Measurements from ENCODE around the gene IL21R. TPM values are rescaled to one million over a fixed set of nuclear protein-coding genes. Genes with fewer than 3 reads are reported as not detected.
"Not testable (repeated sequence)": the region's sequence is repeated elsewhere in the genome, so short reads cannot be mapped to it uniquely, and the experiment has no call there.

Gene IL21R
- total RNA-seq, 1 donor, result 0.54 TPM

- DNase-seq (ENCODE audit: low read depth in 2 of 3, low spot score in 2 of 3), result no peak
Measured at GRCh38 chr16:27374221-27374803, 27.7 kb upstream of the IL21R start.

GRCh38 chr16:27374804-27375425 is 27.1 kb upstream of the IL21R start:
- DNase-seq (ENCODE audit: low read depth in 2 of 3, low spot score in 2 of 3), result peak in 2 of 3 donors; percentile 57 to 68

- DNase-seq (ENCODE audit: low read depth in 2 of 3, low spot score in 2 of 3), result no peak
Measured at GRCh38 chr16:27377666-27378485, 24.1 kb upstream of the IL21R start.

- peak in 1 of 3 donors; percentile 29 for DNase-seq (ENCODE audit: low read depth in 2 of 3, low spot score in 2 of 3)
Measured at GRCh38 chr16:27378871-27379481, 23.0 kb upstream of the IL21R start.

GRCh38 chr16:27379919-27380318 is 22.1 kb upstream of the IL21R start:
- DNase-seq (ENCODE audit: low read depth in 2 of 3, low spot score in 2 of 3), result no peak

- no peak for DNase-seq (ENCODE audit: low read depth in 2 of 3, low spot score in 2 of 3)
Measured at GRCh38 chr16:27381236-27381635, 20.7 kb upstream of the IL21R start.

- DNase-seq (ENCODE audit: low read depth in 2 of 3, low spot score in 2 of 3), result no peak
Measured at GRCh38 chr16:27381974-27382855, 19.8 kb upstream of the IL21R start.

- DNase-seq (ENCODE audit: low read depth in 2 of 3, low spot score in 2 of 3), result peak in 2 of 3 donors; percentile 35 to 67
Measured at GRCh38 chr16:27383556-27384243, 18.3 kb upstream of the IL21R start.

- no peak for DNase-seq (ENCODE audit: low read depth in 2 of 3, low spot score in 2 of 3)
Measured at GRCh38 chr16:27384425-27384824, 17.5 kb upstream of the IL21R start.

- DNase-seq (ENCODE audit: low read depth in 2 of 3, low spot score in 2 of 3), result no peak
Measured at GRCh38 chr16:27385398-27385797, 16.6 kb upstream of the IL21R start.

GRCh38 chr16:27386674-27387073 is 15.3 kb upstream of the IL21R start:
- no peak for DNase-seq (ENCODE audit: low read depth in 2 of 3, low spot score in 2 of 3)

GRCh38 chr16:27387724-27388123 is 14.2 kb upstream of the IL21R start:
- no peak for DNase-seq (ENCODE audit: low read depth in 2 of 3, low spot score in 2 of 3)

- peak in 1 of 3 donors; percentile 25 for DNase-seq (ENCODE audit: low read depth in 2 of 3, low spot score in 2 of 3)
Measured at GRCh38 chr16:27389272-27389961, 12.6 kb upstream of the IL21R start.

- DNase-seq (ENCODE audit: low read depth in 2 of 3, low spot score in 2 of 3), result no peak
Measured at GRCh38 chr16:27390151-27390550, 11.8 kb upstream of the IL21R start.

GRCh38 chr16:27392671-27393070 is 9.3 kb upstream of the IL21R start:
- DNase-seq (ENCODE audit: low read depth in 2 of 3, low spot score in 2 of 3), result no peak

- no peak for DNase-seq (ENCODE audit: low read depth in 2 of 3, low spot score in 2 of 3)
Measured at GRCh38 chr16:27394516-27394915, 7.5 kb upstream of the IL21R start.

- not testable (repeated sequence) for DNase-seq (ENCODE audit: low read depth in 2 of 3, low spot score in 2 of 3)
Measured at GRCh38 chr16:27398341-27398893, 3.6 kb upstream of the IL21R start.

- DNase-seq (ENCODE audit: low read depth in 2 of 3, low spot score in 2 of 3), result peak in 1 of 3 donors; percentile 45
Measured at GRCh38 chr16:27398894-27399853, 2.8 kb upstream of the IL21R start.

Measured in hematopoietic multipotent progenitor cell (in vitro differentiated cells).